ENCODE measurements around the gene PABPC3.
A peak's percentile ranks its signal among the peaks of the same experiment; 100 is the strongest.

Gene PABPC3

GRCh38 chr13:25084096-25084495 lies 11.8 kb upstream of the PABPC3 start:
- no peak for DNase-seq
- no peak for TF ChIP-seq POLR2A (IDR thresholded peaks at IDR 0.05; ENCODE audit: low read length)
- TF ChIP-seq GATA1 (IDR thresholded peaks at IDR 0.05; ENCODE audit: low read depth, low read length) = no peak

- peak; percentile 52 to 59 for DNase-seq
- TF ChIP-seq POLR2A (IDR thresholded peaks at IDR 0.05; ENCODE audit: low read length) = no peak
- no peak for TF ChIP-seq GATA1 (IDR thresholded peaks at IDR 0.05; ENCODE audit: low read depth, low read length)
Observed at GRCh38 chr13:25085125-25085742, 10.7 kb upstream of the PABPC3 start.

GRCh38 chr13:25088562-25089221 lies 7.2 kb upstream of the PABPC3 start:
- DNase-seq = no peak
- TF ChIP-seq POLR2A (IDR thresholded peaks at IDR 0.05; ENCODE audit: low read length) = no peak
- TF ChIP-seq GATA1 (IDR thresholded peaks at IDR 0.05; ENCODE audit: low read depth, low read length) = no peak

- TF ChIP-seq POLR2A (IDR thresholded peaks at IDR 0.05; ENCODE audit: low read length) (no peak), GATA1 (IDR thresholded peaks at IDR 0.05; ENCODE audit: low read depth, low read length) (no peak)
- no peak for DNase-seq
Observed at GRCh38 chr13:25097426-25097825, 1.5 kb downstream of the PABPC3 start.

GRCh38 chr13:25103711-25104110 lies 7.8 kb downstream of the PABPC3 start:
- TF ChIP-seq POLR2A (IDR thresholded peaks at IDR 0.05; ENCODE audit: low read length) = no peak
- no peak for TF ChIP-seq GATA1 (IDR thresholded peaks at IDR 0.05; ENCODE audit: low read depth, low read length)
- DNase-seq = no peak

GRCh38 chr13:25109341-25109740 lies 13.4 kb downstream of the PABPC3 start:
- TF ChIP-seq GATA1 (IDR thresholded peaks at IDR 0.05; ENCODE audit: low read depth, low read length) (no peak), POLR2A (IDR thresholded peaks at IDR 0.05; ENCODE audit: low read length) (no peak)
- no peak for DNase-seq

GRCh38 chr13:25110956-25111584 lies 15.1 kb downstream of the PABPC3 start:
- no peak for TF ChIP-seq GATA1 (IDR thresholded peaks at IDR 0.05; ENCODE audit: low read depth, low read length)
- TF ChIP-seq POLR2A (IDR thresholded peaks at IDR 0.05; ENCODE audit: low read length) = no peak
- no peak for DNase-seq

- DNase-seq = no peak
Observed at GRCh38 chr13:25111585-25111956, 15.6 kb downstream of the PABPC3 start.

GRCh38 chr13:25112695-25113255 lies 16.8 kb downstream of the PABPC3 start:
- TF ChIP-seq GATA1 (IDR thresholded peaks at IDR 0.05; ENCODE audit: low read depth, low read length) (no peak), POLR2A (IDR thresholded peaks at IDR 0.05; ENCODE audit: low read length) (no peak)
- DNase-seq = no peak

More at GRCh38 chr13:25111585-25111956, 15.6 kb downstream of the PABPC3 start:
- no peak for TF ChIP-seq GATA1 (IDR thresholded peaks at IDR 0.05; ENCODE audit: low read depth, low read length)
- no peak for TF ChIP-seq POLR2A (IDR thresholded peaks at IDR 0.05; ENCODE audit: low read length)

GRCh38 chr13:25114220-25114619 lies 18.3 kb downstream of the PABPC3 start:
- TF ChIP-seq POLR2A (IDR thresholded peaks at IDR 0.05; ENCODE audit: low read length) (no peak), GATA1 (IDR thresholded peaks at IDR 0.05; ENCODE audit: low read depth, low read length) (no peak)
- peak; percentile 72 to 84 for DNase-seq

GRCh38 chr13:25116044-25116443 lies 20.1 kb downstream of the PABPC3 start:
- TF ChIP-seq POLR2A (IDR thresholded peaks at IDR 0.05; ENCODE audit: low read length) (no peak), GATA1 (IDR thresholded peaks at IDR 0.05; ENCODE audit: low read depth, low read length) (no peak)
- DNase-seq = no peak

- TF ChIP-seq POLR2A (IDR thresholded peaks at IDR 0.05; ENCODE audit: low read length) (no peak), GATA1 (IDR thresholded peaks at IDR 0.05; ENCODE audit: low read depth, low read length) (no peak)
- DNase-seq = no peak
Observed at GRCh38 chr13:25117312-25117711, 21.4 kb downstream of the PABPC3 start.

- no peak for DNase-seq
Observed at GRCh38 chr13:25118378-25118905, 22.5 kb downstream of the PABPC3 start.

GRCh38 chr13:25130944-25131343 lies 35.0 kb downstream of the PABPC3 start:
- no peak for DNase-seq
- TF ChIP-seq POLR2A (IDR thresholded peaks at IDR 0.05; ENCODE audit: low read length) = no peak
- TF ChIP-seq GATA1 (IDR thresholded peaks at IDR 0.05; ENCODE audit: low read depth, low read length) = no peak

More at GRCh38 chr13:25118378-25118905, 22.5 kb downstream of the PABPC3 start:
- TF ChIP-seq GATA1 (IDR thresholded peaks at IDR 0.05; ENCODE audit: low read depth, low read length) (no peak), POLR2A (IDR thresholded peaks at IDR 0.05; ENCODE audit: low read length) (no peak)
